CD4-positive, alpha-beta T cell treated with Interleukin-1 beta for 1 hour (primary cell): Measurements from ENCODE around the gene HHAT.

Experiments
- DNase-seq, 2 donors: peaks; one replicate each; pipeline ENCODE4 v3.0.0-alpha.2; 2020 to 2022

The HHAT gene

DNA sequence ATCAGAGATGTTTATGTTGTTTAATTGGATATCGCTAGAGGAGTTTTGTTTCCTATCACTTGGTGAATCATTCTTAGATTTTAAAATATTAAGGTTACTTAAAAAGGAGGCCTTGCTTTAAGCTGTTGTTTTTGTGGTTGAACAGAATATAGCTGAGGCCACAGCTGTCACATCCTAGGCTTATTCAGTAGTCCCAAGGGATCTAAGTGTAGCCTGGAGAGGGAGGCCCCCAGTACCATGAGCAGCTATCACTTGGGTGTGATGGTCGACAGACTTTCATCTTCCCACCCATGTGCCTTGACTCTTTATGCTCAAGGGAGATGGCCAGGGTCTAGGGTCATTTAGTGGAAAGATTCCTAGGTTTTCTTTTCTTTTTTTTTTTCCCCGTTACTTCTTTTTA lies 278.7 kb downstream of the HHAT start:
- DNase-seq, result no peak

DNA sequence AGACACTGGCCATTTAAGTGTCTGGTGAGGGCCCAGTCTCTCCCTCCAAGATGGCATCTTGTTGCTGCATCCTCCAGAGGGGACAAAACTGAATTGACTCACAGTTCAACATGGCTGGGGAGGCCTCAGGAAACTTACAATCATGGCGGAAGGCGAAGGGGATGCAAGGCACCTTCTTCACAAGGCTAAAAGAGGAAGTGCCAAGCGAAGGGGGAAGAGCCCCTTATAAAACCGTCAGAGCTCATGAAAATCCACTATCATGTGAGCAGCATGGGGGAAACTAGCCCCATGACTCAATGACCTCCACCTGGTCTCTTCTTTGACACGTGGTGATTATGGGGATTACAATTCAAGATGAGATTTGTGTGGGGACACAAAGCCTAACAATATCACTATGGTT lies 280.1 kb downstream of the HHAT start:
- DNase-seq, result no peak

DNA sequence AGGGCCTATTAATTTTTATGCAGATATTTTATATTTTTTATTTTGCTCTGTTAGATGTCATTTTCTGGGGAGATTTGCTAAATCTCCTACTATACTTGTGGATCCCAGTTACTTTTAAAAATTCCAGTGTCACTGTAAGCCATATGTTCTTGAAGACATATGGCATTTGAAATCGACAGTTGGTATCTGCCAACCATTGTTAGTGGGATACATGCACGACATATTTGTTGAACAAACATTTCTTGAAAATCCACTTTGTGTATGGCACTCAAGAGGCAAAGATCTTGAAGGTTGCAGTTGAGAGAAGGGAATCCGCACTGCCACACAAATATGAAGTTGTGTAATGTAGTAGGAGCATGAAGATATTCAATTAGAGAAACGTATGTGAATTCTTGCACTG lies 287.7 kb downstream of the HHAT start:
- no peak for DNase-seq

DNA sequence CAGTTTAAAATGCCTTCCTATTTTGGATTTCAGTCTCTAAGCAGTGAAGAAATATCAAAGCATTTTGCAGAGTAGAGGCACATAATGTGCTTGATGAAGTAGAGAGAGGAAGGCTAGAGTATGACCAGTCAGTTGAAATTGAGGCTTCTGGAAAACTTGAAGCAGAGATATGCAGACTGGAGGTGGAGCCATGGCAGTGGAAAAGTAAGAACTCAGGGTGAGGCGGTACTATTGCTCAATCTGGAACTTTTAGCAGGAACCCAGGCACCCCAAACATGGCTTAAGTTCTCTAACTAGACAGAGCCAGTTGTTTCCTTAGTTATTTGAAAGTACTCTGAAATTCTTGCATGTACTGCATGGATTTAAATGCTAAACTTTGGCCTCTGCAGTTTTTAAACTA lies 288.6 kb downstream of the HHAT start:
- DNase-seq, result no peak

DNA sequence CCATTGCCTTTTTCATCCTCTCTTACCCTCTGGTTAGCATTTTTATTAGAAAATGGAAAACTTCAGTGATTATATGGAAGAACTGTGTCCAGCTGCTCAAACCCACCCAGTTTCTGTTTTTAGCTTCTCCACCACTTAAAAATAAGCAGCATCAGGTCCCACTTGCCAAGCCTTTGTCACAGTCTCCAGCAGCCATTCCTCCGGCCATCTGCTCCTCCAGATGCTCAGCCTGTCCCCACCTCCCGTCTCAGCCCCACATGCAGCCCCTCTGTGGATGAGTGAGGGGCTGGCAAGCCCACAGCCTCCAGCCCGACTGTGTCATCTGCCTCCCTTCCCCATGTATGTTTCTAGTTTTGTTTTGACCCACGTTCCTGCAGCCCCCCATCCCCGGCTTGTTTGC lies 289.7 kb downstream of the HHAT start:
- no peak for DNase-seq

DNA sequence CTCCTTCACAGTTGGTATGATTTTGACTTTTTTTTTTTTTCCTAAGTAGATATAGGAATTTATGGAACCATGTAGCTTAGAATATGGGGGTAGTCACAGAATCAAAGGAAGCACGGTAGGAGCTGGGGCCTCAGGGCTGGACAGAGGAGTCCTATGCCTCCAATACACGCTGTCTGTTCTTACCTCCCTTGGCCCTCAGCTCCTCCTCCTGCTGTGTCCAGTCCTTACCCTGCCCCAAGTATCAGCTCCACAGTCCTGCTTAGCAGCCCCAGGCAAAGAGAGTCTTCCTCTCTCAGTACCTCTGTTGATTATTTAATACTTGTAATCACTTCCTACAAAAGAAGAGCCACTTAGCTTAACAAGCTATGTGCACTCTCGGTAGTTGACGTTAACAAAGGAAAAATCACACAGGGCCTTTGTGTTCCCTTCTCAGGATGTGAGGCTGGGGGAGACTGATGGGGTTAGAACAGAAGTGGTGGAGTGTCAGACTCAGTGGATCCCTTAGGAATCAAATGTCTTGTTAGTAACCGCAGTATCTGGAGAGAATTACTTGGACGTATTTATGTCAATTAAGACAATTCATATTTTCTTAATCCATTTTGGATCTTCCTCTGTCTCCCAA lies 292.3 kb downstream of the HHAT start:
- DNase-seq, result no peak

DNA sequence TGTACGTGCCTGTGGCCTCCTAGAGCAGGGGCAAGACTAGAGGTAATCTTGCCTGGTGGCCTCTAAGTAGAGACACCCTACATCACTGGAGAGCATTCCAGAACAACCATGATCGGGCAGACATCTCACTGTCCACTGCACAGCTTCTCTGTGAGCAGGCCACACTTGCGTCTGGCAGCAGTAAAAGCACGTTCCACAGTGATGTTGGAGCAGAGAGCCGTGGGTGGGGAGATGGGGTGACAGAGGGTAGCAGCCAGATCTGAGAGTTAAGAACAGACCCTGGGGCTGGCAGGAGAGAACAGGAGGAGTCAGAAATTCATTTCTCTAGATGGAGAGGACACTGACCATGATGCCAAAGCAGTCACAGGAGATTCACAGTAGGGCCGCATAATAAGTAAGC lies 293.0 kb downstream of the HHAT start:
- DNase-seq, result no peak

DNA sequence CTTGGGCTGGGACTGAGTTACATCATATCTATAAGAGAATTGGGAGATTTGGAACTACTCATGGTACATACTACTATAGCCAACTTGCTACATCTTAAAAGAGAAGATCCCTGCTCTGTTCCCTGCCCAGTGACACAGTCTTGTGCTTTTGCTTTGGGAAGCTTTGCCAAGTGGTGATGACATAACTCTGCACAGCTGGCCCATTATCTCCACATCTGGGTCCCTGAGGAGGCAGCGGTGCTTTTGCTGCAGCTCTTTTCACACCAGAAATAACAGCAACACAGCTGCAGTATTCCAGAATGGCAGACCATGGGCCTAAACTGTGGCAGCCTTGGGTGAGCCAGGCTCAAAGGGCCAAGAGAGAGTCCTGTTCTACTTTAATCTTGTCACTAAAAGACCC lies 296.0 kb downstream of the HHAT start:
- no peak for DNase-seq

DNA sequence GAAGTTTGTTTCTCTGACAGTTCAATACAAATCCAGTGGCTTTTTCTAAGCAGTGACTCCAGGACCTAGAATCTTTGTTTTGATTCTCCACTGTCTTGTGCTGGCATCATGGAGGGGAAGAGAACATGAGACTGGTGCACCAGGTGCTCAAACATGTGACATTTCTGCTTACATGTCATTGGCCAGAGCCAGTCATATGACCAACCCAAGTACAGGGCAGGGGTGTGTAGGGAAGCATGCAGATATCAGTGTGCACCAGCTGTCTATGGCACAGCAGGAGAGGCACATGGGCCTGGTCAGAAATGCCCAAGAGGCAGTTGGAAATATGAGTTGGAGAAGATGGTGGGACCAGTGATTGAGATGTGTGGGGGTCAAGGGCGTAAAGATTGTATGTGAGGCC lies 297.0 kb downstream of the HHAT start:
- no peak for DNase-seq

DNA sequence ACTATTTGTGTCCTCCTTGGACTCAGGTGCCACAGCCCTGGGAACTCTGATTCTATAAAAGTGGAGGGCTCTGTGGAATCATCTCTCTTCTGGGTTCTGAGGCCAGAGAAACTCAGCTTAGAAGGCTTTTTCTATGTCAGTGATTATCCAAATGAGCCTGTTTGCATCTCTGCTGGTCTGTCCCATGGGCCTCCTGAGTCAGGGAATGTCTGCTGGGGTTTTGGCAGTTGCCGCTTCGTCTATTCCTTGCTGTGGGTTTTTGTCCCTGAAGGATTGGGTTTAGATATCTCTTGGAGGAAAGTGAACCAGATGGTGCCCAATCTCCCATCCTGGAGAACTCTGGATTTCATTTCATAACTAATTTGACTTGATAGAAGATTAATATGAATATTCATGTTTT lies 297.6 kb downstream of the HHAT start:
- DNase-seq, result no peak

DNA sequence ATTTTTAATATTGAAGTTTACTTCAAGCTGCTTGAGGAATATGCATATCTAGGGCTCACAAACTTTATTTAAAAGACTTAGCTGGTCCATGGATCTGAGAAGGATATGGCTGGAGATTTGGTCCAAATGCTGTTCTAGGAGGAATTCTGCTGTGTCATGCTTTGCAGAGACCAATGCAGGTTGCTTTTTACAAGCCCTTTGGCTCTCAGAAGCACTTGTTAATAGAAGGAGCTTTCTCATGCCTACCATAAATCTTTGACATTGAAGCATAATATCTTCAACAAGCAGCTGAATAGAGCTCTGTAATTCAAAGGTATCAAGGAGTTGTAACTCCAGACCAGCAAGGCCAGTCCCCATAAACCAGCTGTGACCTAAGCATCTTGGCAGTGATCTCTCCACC lies 299.1 kb downstream of the HHAT start:
- no peak for DNase-seq

DNA sequence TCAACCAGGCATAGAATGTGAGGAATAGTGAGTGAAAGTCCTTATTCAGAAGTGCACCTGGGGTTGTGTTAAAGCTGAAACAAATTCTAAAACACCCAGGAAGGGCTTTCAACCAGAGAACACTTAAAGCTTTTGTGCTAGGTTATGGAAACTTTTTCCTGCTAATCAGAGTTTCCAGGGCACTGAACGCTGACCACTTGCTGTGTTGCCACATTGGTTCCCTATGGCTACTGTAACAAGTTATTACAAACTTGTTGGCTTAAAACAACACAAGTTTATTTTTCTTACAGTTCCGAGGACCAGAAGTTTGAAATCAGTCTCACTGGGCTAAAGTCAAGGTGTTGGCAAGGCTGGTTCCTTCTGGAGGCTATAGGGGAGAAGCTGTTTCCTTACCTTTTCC lies 300.6 kb downstream of the HHAT start:
- DNase-seq, result no peak

DNA sequence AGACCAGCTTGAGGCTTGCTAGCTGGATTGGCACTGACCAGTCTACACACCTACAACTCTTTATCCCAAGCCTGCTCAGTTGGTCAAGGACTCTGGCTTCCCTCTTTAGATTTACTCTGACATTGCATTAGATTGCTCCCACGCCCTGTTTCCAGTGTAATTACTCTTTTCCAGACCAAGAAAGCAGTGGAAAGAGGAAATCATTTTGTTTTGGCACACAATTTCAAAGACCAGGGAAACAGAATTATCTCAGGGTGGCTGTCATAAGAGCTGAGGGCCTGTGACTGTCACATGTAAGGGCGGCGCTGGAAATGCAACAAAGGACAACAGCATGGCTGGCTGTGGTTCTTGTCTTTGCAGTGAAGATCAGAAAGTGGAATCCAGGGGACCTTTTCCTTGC lies 302.7 kb downstream of the HHAT start:
- no peak for DNase-seq

DNA sequence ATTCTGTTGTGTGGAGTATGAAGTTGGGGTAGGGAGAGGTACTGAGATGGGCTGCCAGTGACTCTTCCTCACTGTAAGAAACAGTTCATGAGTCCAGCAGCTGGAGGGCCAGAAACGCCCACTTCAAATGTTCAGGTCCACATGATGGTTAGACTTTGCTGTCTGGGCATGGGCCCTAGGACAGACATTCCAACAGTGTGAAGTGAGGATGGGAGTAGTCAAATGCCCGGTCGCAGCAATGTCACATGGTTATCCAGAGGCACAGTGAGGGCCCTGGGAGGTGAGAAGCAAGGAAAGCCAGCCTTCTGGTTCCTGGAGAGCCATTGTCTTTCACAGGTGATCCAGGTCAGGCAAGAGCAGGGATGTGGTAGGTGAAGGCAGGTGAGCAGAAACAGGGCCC lies 304.4 kb downstream of the HHAT start:
- DNase-seq, result no peak

DNA sequence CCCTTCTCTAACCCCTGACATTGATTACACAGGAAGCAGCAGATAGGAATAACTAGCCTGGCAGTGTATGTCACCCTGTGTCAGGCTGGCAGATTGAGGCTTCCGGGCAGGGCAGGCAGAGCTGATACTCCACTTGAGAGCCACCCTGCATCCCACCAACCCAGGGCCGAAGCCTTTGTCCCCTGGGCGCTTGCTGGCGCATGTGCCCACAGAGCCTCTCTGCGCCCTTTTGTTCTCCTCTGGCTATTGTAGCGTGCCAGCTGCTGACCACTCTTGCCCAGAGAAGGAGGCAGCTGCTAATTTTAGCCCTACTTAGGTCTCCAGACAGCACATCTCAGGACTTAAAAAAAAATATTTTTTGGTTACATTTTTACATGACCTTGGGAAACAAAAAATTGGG lies 304.9 kb downstream of the HHAT start:
- no peak for DNase-seq

DNA sequence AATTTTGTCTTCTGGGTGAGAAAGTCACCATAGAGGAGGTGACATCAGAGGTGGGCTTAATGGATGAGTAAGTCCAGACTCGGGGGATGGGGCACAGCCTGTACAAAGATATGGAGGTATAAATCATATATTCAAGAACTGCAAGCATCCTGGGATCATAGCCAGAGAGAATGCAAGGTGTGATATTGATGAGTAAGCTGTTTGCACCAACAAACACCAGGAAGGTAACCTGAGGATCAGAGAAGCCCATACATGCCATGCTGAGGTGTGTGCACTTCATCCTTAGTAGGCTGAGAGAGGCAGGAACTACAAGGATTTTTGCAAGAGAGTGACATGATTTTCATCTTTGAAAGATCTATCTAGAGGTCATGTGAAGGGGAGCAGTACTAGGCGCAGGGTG lies 306.4 kb downstream of the HHAT start:
- DNase-seq, result no peak

DNA sequence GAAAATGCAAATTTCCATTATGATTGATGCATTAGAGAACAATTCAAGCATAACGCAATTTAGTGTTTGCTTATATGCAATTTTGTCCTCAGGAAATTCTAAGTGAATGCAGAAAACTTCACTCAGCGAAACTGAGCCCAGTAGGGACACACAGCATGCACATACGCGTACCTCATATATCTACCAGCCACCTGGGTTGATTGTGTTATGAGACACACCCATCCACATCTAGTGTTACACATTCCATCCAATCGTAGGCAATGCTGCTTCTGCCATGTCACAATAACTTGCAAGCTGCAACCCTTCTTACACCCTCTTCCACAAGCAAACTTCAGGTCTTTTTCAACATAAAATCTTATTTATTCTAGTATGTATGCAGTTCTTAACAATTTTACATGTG lies 312.9 kb downstream of the HHAT start:
- no peak for DNase-seq

DNA sequence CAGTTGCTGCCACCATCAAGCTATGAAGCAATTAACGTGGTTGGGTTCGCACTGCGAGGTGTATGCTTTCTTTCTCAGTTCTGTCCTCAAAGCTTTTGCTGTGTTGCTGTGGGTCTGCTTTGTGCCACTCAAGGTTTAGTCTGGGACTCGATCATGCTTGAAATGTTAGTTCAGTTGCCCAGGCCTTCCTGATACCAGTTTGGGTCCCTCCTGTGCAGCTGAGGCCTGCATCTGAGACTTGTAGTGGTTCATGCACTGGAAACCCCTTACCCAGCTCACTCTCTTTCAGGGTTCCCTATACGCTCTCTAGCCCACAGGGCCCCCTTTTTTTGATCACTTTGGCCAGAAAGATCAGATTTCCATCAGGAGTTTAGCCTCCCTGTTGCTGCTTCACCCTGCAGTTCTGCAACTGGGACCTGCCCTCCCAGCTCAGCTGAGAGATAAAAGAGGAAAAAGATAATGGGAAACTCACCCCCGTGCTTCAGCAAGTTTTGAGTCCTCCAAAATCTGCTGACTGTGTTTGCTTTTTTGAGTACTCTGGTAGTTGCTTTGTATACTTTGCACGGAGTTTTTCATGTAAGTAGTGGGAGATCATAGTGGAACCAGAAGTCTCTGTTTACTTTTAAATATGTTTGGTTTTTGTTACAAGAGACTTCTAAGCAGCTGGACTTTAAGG lies 317.0 kb downstream of the HHAT start:
- no peak for DNase-seq

DNA sequence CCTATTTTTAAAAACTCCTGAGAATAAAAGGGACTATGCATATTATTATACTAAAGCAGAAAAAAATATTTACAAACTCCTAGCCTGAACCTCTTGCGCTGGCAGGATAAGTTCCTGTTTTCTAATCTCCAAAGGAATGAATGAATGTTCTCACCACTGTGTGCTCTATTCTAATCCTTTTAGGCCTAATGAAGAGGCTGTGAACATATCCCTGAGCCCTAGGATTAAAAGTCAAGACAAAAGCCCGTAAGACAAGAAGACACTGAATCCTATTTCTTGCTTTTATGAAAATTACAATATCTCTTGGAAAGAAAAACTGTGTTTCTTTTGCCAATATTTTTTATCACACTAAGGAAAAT lies 317.5 kb downstream of the HHAT start:
- DNase-seq, result no peak

DNA sequence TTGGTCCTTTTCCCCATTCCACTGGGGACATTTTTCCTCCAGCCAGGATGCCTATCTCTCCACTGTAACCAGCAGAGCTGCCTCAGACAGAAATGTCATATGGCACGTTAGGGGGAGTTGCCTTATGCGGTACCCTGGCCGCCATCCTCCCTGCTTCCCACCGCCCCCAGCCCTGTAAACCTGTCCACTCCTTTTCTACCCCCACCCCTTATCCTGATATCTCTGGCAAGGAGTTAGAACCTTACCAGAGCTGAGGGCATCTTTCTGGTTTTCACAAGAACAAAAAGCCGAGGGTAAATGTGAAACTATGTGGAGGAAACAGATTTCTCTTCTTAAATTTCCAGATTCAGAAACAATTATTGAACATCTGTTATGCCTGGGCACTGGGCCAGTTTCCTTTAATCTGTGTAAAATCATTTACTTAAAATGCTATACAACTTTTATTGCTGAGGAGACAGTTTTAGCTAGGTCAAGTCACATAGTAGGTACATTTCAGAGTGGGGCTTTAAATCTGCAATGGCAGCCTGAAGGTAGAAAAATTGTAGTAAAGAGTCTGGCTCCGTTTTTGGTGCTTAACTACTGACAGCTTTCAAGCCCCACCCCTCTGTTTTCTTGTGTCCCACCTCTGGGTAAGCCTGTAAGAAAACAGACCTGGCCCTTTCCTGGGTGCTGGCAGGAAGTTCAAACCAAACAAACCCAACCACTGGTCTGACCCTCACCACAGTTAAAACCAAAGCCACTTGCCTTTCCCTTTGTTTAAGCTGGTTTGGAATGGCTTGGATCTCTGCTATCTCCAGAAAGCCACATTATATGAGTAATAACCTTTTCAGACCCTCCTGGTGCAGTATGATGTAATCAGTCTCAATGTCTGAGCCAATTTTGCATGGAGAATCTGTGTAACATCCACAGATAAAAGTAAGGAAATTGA lies 319.0 kb downstream of the HHAT start:
- DNase-seq, result no peak

DNA sequence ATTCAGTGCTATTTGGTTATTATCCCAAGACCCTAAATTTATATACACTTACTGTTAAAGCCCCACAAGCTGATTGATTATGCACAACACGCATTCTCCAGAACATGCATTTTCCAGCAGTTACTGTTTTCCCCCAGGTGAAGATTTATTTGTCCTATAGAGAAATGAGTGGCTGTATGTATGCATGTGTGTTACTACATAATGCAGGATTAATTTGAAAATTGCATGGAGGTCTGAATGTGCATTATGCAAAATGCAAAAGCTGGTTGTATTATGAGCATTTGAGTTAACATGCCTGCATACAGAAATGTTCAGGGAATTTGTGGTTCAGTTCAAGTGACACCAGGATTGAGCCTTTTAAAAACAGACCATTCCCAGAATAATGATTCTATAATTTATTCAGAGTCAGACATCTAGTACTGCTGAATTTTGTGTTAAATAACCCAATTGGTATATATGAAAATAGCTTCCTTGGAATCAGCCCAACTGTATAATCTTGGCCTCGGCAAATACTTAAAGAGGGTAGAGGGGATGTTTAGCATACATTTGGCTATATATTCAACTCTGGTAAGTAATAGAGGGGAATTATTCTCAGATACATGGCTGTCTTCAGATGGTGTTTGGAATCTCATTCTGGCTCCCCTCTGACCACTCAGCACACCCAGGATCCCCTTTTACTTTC lies 320.0 kb downstream of the HHAT start:
- DNase-seq, result no peak

DNA sequence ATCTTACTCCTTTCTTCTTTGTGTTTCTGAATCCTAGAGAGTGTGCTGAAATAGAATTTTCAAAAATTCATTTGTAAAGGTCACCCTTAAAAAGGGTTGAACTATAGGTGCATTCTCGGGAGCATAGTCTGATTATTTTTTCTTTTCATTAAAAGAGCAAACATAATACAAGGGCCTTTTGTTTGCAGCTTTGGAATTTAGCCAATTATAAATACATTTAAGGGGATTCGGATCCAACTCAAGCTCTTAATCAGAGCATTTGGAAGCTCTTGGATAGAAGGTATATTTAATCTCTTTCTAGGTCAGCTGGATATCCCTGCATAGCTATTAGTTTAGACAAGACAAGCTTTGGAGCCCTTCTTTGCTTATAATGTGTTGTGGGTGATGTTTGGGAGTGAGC lies 321.7 kb downstream of the HHAT start:
- DNase-seq, result no peak

DNA sequence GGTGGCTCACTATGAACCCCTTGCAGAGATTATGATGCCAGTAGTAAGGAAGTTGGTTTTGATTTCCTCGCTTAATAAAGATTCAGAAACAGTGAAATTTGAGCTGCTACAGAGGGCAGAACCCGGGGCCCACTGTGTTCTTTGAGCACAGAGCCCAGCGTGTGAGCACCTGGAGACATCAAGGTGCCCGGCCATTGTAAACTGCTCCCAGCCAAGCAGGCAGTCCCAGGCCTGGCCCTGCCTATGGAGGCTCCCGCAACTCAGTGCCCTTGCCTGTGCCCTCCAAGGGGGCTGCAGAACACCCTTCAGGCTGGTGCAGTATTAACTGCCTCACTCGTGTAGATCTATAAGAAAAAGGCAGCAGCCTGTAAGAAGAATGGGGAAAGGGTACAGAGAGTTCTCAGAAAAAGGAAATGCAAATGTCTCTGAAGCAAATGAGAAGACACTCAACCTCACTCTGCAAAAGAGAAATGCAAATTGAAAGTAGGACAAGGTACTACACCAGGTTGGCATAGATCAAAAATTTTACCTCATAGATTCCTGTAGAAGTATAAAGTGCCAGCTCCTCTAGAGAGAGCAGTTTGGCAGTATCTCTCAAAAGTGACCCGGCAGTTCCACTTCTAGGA lies 323.7 kb downstream of the HHAT start:
- no peak for DNase-seq
